Body of pancreas (tissue), 4 donors: Measurements from ENCODE around the gene PDLIM1. TPM values are rescaled to one million over a fixed set of nuclear protein-coding genes. Genes with fewer than 3 reads are reported as not detected.
A peak's percentile ranks its signal among the peaks of the same experiment; 100 is the strongest.

ENCODE experiments used
- ATAC-seq: fragments of 150-250 bp; one replicate; pipeline ENCODE4 v1.9.1; 2016
- DNase-seq, 4 donors: peaks; one replicate each; pipeline ENCODE4 v3.0.0-alpha.2; 2019
- H3K27ac ChIP-seq, 4 donors: fragments of 200-600 bp; sonication (generic); 1 replicate in 3 of 4; 2 replicates in 1 of 4; pipeline versions ENCODE4 v1.5.1 to v1.6.1; 2016 to 2019; ENCODE audit warnings: mild to moderate bottlenecking in 1 of 4, mixed read lengths in 1 of 4, moderate library complexity in 1 of 4
- H3K27me3 ChIP-seq, 2 donors: fragments of 200-600 bp; sonication (generic); one replicate each; pipeline ENCODE4 v1.6.0; 2016; ENCODE audit warnings: mild to moderate bottlenecking in 1 of 2
- H3K36me3 ChIP-seq, 2 donors: fragments of 200-600 bp; sonication (generic); replicated peaks in 1 of 2; 2 replicates each; pipeline ENCODE4 v1.5.1; 2016; ENCODE audit warnings: low read depth in 2 of 2; ENCODE audit not compliant: insufficient read depth in 1 of 2
- H3K4me1 ChIP-seq: fragments of 200-600 bp; sonication (generic); one replicate; pipeline ENCODE4 v1.6.0; 2016
- H3K4me3 ChIP-seq, 2 donors: fragments of 200-600 bp; sonication (generic); 1 replicate in 1 of 2; 2 replicates in 1 of 2; pipeline ENCODE4 v1.5.1; 2016 to 2019
- H3K9me3 ChIP-seq, 3 donors: fragments of 200-600 bp; sonication (generic); 1 replicate in 2 of 3; 2 replicates in 1 of 3; pipeline ENCODE4 v1.5.1; 2016
- POLR2A ChIP-seq, 3 donors: fragments of 450-650 bp; IDR thresholded peaks; one replicate each; pipeline ENCODE4 v1.6.1; 2016; ENCODE audit warnings: antibody characterized with exemption in 3 of 3, mild to moderate bottlenecking in 2 of 3
- WGBS, 2 donors: methylation state at CpG; one replicate each; pipeline ENCODE4 v1.1.5; 2017; 5-methylcytosine and 5-hydroxymethylcytosine counted together
- intact Hi-C: fragments of 100-400 bp; cut with DNase I; formaldehyde crosslinking; loops from one replicate; pipeline ENCODE4 v1.15.1; 2023
- total RNA-seq, 2 donors: library from RNA; depleted of rRNA; stranded (reverse); fragments of >200 nt; gene quantifications; one replicate each; pipeline ENCODE4 v1.1.0, GENCODE V29; 2016
- TF ChIP-seq, protein P1 (sequence below), 7 experiments: fragments of 450-650 bp in 4 of 7; fragments of 200-600 bp in 3 of 7; sonication (generic) in 3 of 7; IDR thresholded peaks; one replicate each; pipeline ENCODE4 v1.5.1; 2016 to 2019; ENCODE audit warnings: antibody characterized with exemption in 7 of 7

PDLIM1 gene
- total RNA-seq, 2 donors from 2014 or later, result 41.5 to 66.2 TPM

DNA sequence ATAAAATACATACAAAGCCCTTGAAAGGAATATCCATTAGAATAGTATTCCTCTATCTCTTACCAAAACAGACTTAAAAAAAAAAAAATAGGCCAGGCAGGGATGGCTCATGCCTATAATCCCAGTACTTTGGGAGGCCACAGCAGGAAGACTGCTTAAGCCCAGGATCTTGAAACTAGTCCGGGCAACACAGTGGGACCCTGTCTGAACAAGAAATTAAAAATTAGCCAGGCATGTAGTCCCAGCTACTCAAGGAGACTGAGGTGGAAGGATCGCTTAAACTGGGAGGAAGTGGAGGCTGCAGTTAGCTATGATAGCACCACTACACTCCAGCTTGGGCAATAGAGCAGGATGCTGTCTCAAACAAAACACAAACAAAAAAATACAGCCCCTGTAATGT lies 9.6 kb downstream of the PDLIM1 start:
- intact Hi-C loops, result no loop called here
- Histone ChIP-seq H3K27ac (no peak overlapping the region), H3K4me3 (no peak overlapping the region), H3K27me3 (no peaks in the 10 kb centered on the region), H3K4me1 (peaks cover 12% of the 10 kb centered on the region), H3K36me3 (no peaks in the 10 kb centered on the region), H3K9me3 (no peaks in the 10 kb centered on the region)
- ATAC-seq (no peak), DNase-seq (no peak)
- TF ChIP-seq, protein P1, sequence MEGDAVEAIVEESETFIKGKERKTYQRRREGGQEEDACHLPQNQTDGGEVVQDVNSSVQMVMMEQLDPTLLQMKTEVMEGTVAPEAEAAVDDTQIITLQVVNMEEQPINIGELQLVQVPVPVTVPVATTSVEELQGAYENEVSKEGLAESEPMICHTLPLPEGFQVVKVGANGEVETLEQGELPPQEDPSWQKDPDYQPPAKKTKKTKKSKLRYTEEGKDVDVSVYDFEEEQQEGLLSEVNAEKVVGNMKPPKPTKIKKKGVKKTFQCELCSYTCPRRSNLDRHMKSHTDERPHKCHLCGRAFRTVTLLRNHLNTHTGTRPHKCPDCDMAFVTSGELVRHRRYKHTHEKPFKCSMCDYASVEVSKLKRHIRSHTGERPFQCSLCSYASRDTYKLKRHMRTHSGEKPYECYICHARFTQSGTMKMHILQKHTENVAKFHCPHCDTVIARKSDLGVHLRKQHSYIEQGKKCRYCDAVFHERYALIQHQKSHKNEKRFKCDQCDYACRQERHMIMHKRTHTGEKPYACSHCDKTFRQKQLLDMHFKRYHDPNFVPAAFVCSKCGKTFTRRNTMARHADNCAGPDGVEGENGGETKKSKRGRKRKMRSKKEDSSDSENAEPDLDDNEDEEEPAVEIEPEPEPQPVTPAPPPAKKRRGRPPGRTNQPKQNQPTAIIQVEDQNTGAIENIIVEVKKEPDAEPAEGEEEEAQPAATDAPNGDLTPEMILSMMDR (IDR thresholded peaks at IDR 0.05), result no peak
- no peak for TF ChIP-seq POLR2A (IDR thresholded peaks at IDR 0.05)
- WGBS, 2 donors, result 96 to 100% methylated on average over 2 of the region's 2 CpGs

DNA sequence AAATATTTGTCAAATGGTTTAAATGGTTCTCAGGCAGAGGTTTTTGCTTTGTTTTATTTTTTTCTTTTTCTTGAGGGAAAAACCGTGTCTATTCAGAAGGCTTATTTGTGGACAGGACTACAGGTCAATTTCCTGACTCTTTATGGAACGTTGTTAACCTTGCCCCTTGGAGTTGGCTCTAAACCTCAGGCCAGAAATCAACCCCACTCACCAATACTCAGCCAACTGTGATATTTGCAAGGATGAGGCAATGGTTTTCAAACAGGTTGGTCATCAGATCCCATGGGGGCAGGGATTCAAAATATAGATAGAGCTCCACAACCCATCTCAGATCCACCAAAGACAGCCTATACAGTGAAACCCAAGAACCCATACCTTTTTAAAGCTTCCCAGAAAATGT lies 10.2 kb downstream of the PDLIM1 start:
- no peak for DNase-seq
- TF ChIP-seq, protein P1 (IDR thresholded peaks at IDR 0.05), result no peak
- TF ChIP-seq POLR2A (IDR thresholded peaks at IDR 0.05), result no peak
- Histone ChIP-seq H3K4me1 (peaks cover 17% of the 10 kb centered on the region), H3K4me3 (no peak overlapping the region), H3K36me3 (no peaks in the 10 kb centered on the region), H3K27ac (no peak overlapping the region), H3K9me3 (no peaks in the 10 kb centered on the region), H3K27me3 (no peaks in the 10 kb centered on the region)
- WGBS, 2 donors, result 45 to 56% methylated on average over 2 of the region's 2 CpGs
- no peak for ATAC-seq
- intact Hi-C loops, result no loop called here

DNA sequence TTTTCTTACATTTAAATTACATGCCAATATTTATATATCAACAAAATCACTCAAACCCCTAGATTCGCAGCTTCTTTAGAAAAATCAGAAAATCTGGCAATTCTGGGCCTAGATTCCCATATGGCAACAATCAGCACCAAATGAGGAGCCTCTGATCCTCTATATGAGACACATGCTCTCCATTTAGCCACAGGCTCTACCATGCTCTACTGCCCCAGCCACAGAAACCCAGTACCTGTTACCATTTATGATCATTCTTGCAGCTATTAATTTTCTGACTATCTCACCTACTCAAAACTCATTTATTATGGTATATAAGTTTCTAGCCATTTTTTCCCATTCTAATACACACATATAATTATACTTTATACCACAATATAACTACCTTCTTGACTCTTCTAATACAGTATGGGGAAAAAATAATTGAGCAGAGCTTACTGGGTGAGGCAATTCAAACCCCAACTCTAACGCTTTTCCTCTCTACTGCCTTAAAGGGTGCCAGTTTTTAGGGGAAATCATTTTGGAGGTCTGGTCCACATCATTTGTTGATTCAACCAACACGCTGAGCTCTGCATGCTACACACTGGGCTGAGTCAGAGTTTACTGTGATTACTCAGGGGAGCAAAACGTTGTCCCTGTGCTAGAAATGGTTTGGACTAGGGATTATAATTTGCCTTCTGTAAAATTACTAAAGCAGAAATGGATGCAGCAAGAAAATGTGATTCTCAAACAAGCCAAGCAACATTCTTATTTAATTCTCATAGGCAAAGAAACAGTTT lies 11.6 kb downstream of the PDLIM1 start:
- Histone ChIP-seq H3K27me3 (no peaks in the 10 kb centered on the region), H3K9me3 (no peaks in the 10 kb centered on the region), H3K36me3 (no peaks in the 10 kb centered on the region), H3K4me3 (no peak overlapping the region), H3K27ac (peak overlapping the region in 1 of 4 donors; percentile 9), H3K4me1 (peaks cover 24% of the 10 kb centered on the region)
- WGBS, 2 donors, result 79 to 82% methylated on average over 4 of the region's 4 CpGs
- DNase-seq (no peak), ATAC-seq (no peak)
- TF ChIP-seq POLR2A (IDR thresholded peaks at IDR 0.05), result no peak
- TF ChIP-seq, protein P1 (IDR thresholded peaks at IDR 0.05), result no peak
- intact Hi-C loops, result no loop called here

DNA sequence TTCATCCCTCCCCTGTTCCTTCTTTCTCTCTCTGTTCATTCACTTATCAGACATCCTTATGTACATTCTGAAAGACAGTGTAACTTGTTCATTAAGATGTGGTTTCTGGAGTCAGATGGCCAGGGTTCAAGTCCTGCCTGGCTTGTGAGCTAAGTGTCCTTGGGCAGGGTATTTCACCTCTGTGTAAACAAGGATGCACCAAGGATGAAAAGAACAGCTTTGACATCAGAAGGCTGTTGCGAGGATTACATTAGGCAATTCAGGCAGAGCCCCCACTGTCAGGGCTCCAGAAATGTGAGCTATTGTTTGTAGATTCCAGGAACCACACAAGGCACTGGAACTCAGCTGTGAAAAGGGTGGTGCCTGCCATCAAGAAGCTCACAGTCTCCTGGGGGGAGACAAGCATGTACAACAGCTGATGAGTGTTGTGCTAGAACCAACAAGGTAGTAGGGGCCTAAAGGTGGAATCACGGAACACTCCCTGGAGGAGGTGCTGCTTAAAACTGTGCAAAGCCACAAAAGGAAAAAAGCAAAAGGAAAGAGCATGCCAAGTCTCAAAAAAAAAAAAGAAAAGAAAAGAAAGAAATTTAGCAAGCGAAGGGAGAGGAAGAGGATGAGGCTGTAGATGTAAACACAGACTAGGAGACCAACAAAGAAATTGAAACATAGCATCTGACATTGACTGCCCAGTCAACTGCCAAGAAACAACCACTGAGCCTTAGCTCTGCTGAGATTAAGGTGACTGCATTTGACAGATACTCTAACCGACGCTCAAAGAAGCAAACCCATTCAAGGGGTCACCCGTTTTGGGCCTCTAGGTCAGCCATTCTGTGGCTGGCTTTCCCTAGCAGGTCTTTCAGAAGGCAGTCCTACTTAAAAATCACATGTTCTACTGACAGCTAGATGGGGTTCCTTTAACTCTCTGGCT lies 12.5 kb downstream of the PDLIM1 start:
- 86 to 87% methylated on average over 6 of the region's 6 CpGs for WGBS, 2 donors
- H3K36me3 ChIP-seq, result no peaks in the 10 kb centered on the region
- H3K27ac ChIP-seq, result no peak overlapping the region
- H3K4me3 ChIP-seq, result no peak overlapping the region
- ATAC-seq, result no peak
- H3K4me1 ChIP-seq, result peaks cover 33% of the 10 kb centered on the region
- intact Hi-C loops, result no loop called here
- DNase-seq, result no peak
- H3K27me3 ChIP-seq, result no peaks in the 10 kb centered on the region
- TF ChIP-seq POLR2A (IDR thresholded peaks at IDR 0.05), result no peak
- TF ChIP-seq, protein P1 (IDR thresholded peaks at IDR 0.05), result no peak
- no peaks in the 10 kb centered on the region for H3K9me3 ChIP-seq
